GM12865 (cell line): ENCODE results near the gene NARF.
A peak's percentile ranks its signal among the peaks of the same experiment; 100 is the strongest.
"Not testable (repeated sequence)": the region's sequence is repeated elsewhere in the genome, so short reads cannot be mapped to it uniquely, and the experiment has no call there.

ENCODE experiments used
- DNase-seq: peaks from one replicate; pipeline ENCODE4 v3.0.0; 2010; ENCODE audit warnings: low read depth
- H3K4me3 ChIP-seq: 2 replicates; pipeline ENCODE4 v1.5.1; 2011; ENCODE audit warnings: mild to moderate bottlenecking, low read depth, low read length, control low read depth
- TF ChIP-seq, protein P1 (sequence below): IDR thresholded peaks from 2 replicates; pipeline ENCODE4 v1.5.1; 2011; ENCODE audit warnings: low read length, control low read depth, low read depth, inconsistent platforms; ENCODE audit not compliant: insufficient read depth; ENCODE audit errors: missing control alignments

Gene NARF

DNA sequence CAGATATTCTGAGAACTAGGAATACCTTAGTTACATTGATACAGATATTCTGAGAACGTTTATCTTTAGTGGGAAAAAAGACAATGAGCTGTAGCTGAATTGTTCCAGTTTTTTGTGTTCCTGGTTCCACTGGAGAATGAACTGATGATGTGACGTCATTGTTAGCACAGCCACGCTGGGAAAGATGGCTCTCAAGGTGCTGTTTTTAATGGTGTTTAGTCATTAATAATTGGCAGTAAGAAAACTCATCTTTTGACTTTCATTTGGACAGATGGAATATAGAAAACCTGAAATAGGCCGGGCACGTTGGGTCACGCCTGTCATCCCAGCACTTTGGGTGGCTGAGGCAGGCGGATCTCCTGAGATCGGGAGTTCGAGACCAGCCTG, 71.4 kb downstream of the NARF start:
- no peak for DNase-seq
- H3K4me3 ChIP-seq = no peak overlapping the region
- TF ChIP-seq, protein P1, sequence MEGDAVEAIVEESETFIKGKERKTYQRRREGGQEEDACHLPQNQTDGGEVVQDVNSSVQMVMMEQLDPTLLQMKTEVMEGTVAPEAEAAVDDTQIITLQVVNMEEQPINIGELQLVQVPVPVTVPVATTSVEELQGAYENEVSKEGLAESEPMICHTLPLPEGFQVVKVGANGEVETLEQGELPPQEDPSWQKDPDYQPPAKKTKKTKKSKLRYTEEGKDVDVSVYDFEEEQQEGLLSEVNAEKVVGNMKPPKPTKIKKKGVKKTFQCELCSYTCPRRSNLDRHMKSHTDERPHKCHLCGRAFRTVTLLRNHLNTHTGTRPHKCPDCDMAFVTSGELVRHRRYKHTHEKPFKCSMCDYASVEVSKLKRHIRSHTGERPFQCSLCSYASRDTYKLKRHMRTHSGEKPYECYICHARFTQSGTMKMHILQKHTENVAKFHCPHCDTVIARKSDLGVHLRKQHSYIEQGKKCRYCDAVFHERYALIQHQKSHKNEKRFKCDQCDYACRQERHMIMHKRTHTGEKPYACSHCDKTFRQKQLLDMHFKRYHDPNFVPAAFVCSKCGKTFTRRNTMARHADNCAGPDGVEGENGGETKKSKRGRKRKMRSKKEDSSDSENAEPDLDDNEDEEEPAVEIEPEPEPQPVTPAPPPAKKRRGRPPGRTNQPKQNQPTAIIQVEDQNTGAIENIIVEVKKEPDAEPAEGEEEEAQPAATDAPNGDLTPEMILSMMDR = no peak

DNA sequence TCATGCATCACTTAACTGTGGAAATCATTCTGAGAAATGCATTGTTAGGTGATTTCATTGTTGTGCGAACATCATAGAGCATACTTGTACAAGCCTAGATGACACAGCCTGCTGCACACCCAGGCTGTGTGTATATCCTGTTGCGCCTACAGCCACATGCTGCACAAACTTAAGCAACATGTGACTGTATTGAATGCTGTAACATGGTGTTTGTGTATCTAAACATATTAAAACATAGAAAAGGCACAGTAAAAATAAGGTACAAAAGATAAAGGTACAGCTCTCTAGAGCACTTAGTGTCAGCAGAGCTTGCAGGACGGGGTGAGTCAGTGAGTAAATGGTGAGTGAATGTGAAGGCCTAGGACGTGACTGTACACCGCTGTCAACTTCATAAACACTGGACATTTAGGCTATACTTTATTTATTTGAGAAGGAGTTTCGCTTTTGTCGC, 72.9 kb downstream of the NARF start:
- H3K4me3 ChIP-seq = no peak overlapping the region
- peak; percentile 44 for DNase-seq
- TF ChIP-seq, protein P1 = no peak

DNA sequence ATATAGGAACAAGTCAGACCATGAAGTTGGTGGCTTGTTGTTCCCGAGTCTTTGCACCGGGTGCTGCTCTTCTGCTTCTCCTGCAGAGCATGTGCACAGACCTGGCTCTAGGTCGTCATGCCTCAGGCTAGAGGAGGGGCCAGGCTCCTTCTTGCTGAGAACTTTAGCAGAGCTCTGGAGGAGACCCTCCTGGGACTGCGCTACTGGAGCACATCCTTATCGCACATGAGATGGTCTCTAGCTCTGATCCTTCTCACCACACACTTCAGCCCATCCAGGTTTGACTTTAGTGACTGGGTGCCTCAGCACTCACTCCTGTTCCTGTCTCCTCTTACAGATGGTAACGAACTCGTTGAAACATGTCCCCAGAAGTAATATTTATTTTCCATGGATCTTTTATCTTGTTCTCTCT, 75.9 kb downstream of the NARF start:
- TF ChIP-seq, protein P1 = no peak
- no peak overlapping the region for H3K4me3 ChIP-seq
- no peak for DNase-seq

DNA sequence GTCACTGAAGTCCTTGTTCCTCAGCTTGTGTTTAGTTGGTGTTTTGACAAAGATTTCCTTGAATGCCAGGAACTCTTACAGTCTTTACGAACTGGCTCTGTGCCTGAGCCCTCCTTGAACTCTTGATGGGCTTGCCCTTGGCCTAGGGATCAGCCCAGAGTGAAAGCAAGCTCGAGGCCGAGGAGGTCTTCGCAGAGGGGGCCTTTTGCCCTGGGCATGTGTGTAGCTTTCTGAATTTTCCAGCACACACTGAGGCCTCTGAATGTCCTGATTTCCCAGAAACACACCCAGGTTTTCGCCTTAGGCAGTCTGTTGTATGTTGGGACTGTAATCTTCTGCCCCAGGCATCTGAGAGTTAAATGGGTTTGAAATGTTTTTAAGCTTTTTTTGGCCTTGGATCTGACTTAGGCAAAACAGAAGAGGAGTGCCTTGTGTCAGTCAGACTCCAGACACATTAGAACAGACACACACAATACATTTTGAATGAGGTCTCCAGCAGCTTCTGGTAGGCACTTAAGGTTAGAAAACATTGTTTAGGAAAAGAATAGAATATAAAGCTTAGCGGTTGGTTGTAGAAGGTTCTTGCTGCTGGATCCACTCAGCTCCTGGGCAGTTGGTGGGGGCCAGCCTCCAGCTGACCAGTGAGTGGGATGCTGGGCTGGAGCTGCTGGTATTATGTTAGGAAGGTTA, 78.1 kb downstream of the NARF start:
- DNase-seq = no peak
- no peak overlapping the region for H3K4me3 ChIP-seq
- TF ChIP-seq, protein P1 = no peak

DNA sequence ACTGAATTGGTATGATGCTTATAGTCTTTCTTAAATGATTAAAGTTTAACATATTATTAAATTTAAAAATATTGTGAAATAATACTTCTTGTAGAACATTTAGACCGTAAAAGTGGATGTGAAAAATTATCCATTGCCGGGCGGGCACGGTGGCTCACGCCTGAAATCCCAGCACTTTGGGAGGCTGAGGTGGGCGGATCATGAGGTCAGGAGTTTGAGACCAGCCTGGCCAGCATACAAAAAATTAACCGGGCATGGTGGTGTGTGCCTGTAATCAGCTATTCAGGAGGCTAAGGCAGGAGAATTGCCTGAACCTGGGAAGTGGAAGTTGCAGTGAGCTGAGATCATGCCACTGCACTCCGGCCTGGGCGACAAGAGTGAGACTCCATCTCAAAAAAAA, 78.7 kb downstream of the NARF start:
- H3K4me3 ChIP-seq, DNase-seq: not testable (repeated sequence)

DNA sequence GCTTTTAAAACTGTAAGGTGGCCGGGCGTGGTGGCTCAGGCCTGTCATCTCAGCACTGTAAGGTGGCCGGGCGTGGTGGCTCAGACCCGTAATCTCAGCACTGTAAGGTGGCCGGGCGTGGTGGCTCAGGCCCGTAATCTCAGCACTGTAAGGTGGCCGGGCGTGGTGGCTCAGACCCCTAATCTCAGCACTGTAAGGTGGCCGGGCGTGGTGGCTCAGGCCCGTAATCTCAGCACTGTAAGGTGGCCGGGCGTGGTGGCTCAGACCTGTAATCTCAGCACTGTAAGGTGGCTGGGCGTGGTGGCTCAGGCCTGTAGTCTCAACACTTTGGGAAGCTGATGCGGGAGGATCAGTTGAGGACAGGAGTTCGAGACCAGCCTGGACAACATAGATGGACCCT, 80.5 kb downstream of the NARF start:
- not testable (repeated sequence) for DNase-seq, H3K4me3 ChIP-seq
